Thymus (tissue), 11 donors: ENCODE measurements around the gene TSC22D3. TPM values are rescaled to one million over a fixed set of nuclear protein-coding genes. Genes with fewer than 3 reads are reported as not detected.

Experiments used
- DNase-seq, 9 donors: peaks; one replicate each; pipeline ENCODE4 v3.0.0-alpha.2; 2013; ENCODE audit warnings: low spot score in 9 of 9, low read depth in 6 of 9, missing footprints in 1 of 9
- H3K27ac ChIP-seq, 2 donors: one replicate each; pipeline ENCODE4 v1.5.1; 2013; ENCODE audit warnings: control low read depth in 1 of 2, low read depth in 1 of 2, low read length in 1 of 2, mild to moderate bottlenecking in 1 of 2, moderate library complexity in 1 of 2
- H3K27me3 ChIP-seq, 2 donors: one replicate each; pipeline ENCODE4 v1.5.1; 2013; ENCODE audit warnings: low read length in 1 of 2; ENCODE audit not compliant: control insufficient read depth in 2 of 2, insufficient read depth in 1 of 2
- H3K36me3 ChIP-seq, 2 donors: one replicate each; pipeline ENCODE4 v1.5.1; 2013; ENCODE audit warnings: low read length in 1 of 2, mild to moderate bottlenecking in 1 of 2, moderate library complexity in 1 of 2; ENCODE audit not compliant: control insufficient read depth in 2 of 2, insufficient read depth in 2 of 2
- H3K4me1 ChIP-seq, 2 donors: one replicate each; pipeline ENCODE4 v1.5.1; 2013; ENCODE audit warnings: low read length in 2 of 2; ENCODE audit not compliant: control insufficient read depth in 2 of 2, insufficient read depth in 2 of 2
- H3K4me3 ChIP-seq, 2 donors: one replicate each; pipeline ENCODE4 v1.5.1; 2013; ENCODE audit warnings: low read length in 2 of 2, control low read depth in 1 of 2, mild to moderate bottlenecking in 1 of 2
- H3K9me3 ChIP-seq, 2 donors: one replicate each; pipeline ENCODE4 v1.5.1; 2013; ENCODE audit warnings: low read length in 1 of 2, mild to moderate bottlenecking in 1 of 2; ENCODE audit not compliant: control insufficient read depth in 2 of 2, insufficient read depth in 1 of 2
- WGBS: extraction: QIAGEN DNeasy Blood & Tissue Kit; methylation state at CpG from one replicate; pipeline ENCODE4 v1.1.7; 2013; 5-methylcytosine and 5-hydroxymethylcytosine counted together
- polyA plus RNA-seq: library from polyadenylated mRNA; stranded (reverse); fragments of 200-250 nt; gene quantifications from one replicate; pipeline ENCODE4 v1.2.3, GENCODE V29; 2013
- total RNA-seq: library from RNA; stranded (reverse); fragments of 120-200 nt; gene quantifications from one replicate; pipeline ENCODE4 v1.2.4, GENCODE V29; 2013
- donor health status: healthy.

Gene TSC22D3
- total and polyA plus RNA-seq, 2 donors = 63.4 to 873 TPM

GRCh38 chrX:107787827-107788226 lies 12.2 kb upstream of the TSC22D3 start:
- 84% methylated on average over 1 of the region's 1 CpG for WGBS
- H3K4me1 ChIP-seq = no peaks in the 10 kb centered on the region

DNA sequence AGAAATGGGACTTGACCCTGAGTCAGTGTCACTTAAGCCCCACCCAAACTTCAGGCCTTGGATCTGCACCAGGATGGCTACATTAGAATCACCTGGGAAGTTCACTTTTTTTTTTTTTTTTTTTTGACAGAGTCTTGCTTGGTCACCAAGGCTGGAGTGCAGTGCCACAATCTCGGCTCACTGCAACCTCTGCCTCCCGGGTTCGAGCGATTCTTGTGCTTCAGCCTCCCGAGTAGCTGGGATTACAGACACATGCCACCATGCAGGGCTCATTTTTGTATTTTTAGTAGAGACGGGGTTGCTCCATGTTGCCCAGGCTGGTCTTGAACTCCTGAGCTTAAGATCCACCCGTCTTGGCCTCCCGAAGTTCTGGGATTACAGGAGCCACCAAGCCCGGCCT lies 4.9 kb upstream of the TSC22D3 start:
- WGBS = 97% methylated on average over 9 of the region's 9 CpGs
- H3K4me1 ChIP-seq = peaks cover 0 to 13% of the 10 kb centered on the region in 2 donors
- peaks cover 0 to 18% of the 10 kb centered on the region in 2 donors for H3K27me3 ChIP-seq
- no peak for DNase-seq
- H3K4me3 ChIP-seq = no peak overlapping the region
- no peak overlapping the region for H3K27ac ChIP-seq
- no peaks in the 10 kb centered on the region for H3K36me3 ChIP-seq
- H3K9me3 ChIP-seq = no peaks in the 10 kb centered on the region

More at GRCh38 chrX:107787827-107788226, 12.2 kb upstream of the TSC22D3 start:
- no peaks in the 10 kb centered on the region for H3K9me3 ChIP-seq
- no peak overlapping the region for H3K27ac ChIP-seq
- DNase-seq = no peak
- H3K4me3 ChIP-seq = no peak overlapping the region
- H3K36me3 ChIP-seq = no peaks in the 10 kb centered on the region
- H3K27me3 ChIP-seq = peaks cover 0 to 2% of the 10 kb centered on the region in 2 donors

DNA sequence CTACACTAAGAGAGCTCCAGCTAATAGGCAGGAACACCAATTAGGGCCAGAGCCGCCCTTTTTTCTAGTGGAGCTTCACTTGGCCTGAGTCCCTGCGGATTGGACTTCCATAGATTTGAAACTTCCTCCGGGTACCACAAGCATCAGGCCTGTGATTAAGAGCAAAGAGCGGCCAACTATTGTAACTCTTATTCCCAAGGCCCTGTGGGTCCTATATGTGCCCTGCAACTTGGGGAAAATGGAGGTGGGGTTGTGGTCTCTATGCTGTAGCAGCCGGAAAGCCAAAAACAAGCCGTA lies 1.9 kb upstream of the TSC22D3 start, which contains the start of gene NCBP2L:
TSS of gene NCBP2L (plus strand) at position 198 of the 297 bp plus-strand sequence. CDS start 16,488 bp downstream, outside the sequence.
- Histone ChIP-seq H3K4me3 (peak within 1 kb of the TSS in 1 of 2 donors; percentile 66), H3K4me1 (peaks cover 0 to 18% of the 10 kb centered on the region in 2 donors), H3K27me3 (peaks cover 0 to 47% of the 10 kb centered on the region in 2 donors), H3K36me3 (no peaks in the 10 kb centered on the region), H3K9me3 (no peaks in the 10 kb centered on the region), H3K27ac (no peak within 1 kb of the TSS)
- no peak for DNase-seq
- WGBS = 87% methylated on average over 6 of the region's 6 CpGs

- H3K9me3 ChIP-seq = no peaks in the 10 kb centered on the region
- H3K27me3 ChIP-seq = peaks cover 0 to 47% of the 10 kb centered on the region in 2 donors
- peak overlapping the region; percentile 44 to 66 for H3K4me3 ChIP-seq
- H3K27ac ChIP-seq = no peak overlapping the region
- peak; percentile 54 to 89 (median 71) for DNase-seq
- peaks cover 0 to 18% of the 10 kb centered on the region in 2 donors for H3K4me1 ChIP-seq
- H3K36me3 ChIP-seq = no peaks in the 10 kb centered on the region
- WGBS = 6% methylated on average over 20 of the region's 20 CpGs
Observed at GRCh38 chrX:107776649-107777535, 1.3 kb upstream of the TSC22D3 start.

GRCh38 chrX:107775000-107775733 lies 420 bp downstream of the TSC22D3 start:
- H3K27ac ChIP-seq = peak overlapping the region in 1 of 2 donors; percentile 31
- peaks cover 0 to 18% of the 10 kb centered on the region in 2 donors for H3K4me1 ChIP-seq
- DNase-seq = peak in 2 of 9 donors; percentile 2 to 35
- WGBS = 7% methylated on average over 40 of the region's 40 CpGs
- H3K36me3 ChIP-seq = no peaks in the 10 kb centered on the region
- peaks cover 0 to 47% of the 10 kb centered on the region in 2 donors for H3K27me3 ChIP-seq
- no peaks in the 10 kb centered on the region for H3K9me3 ChIP-seq
- peak overlapping the region; percentile 44 to 66 for H3K4me3 ChIP-seq

- H3K27ac ChIP-seq = no peak overlapping the region
Observed at GRCh38 chrX:107773906-107774435, 1.6 kb downstream of the TSC22D3 start.

GRCh38 chrX:107773206-107773605 lies 2.4 kb downstream of the TSC22D3 start:
- WGBS = 97% methylated on average over 8 of the region's 8 CpGs
- H3K4me1 ChIP-seq = peaks cover 0 to 18% of the 10 kb centered on the region in 2 donors
- no peak overlapping the region for H3K4me3 ChIP-seq
- no peaks in the 10 kb centered on the region for H3K36me3 ChIP-seq
- no peak for DNase-seq
- H3K9me3 ChIP-seq = no peaks in the 10 kb centered on the region
- H3K27ac ChIP-seq = no peak overlapping the region
- H3K27me3 ChIP-seq = peaks cover 0 to 47% of the 10 kb centered on the region in 2 donors

More at GRCh38 chrX:107773906-107774435, 1.6 kb downstream of the TSC22D3 start:
- peaks cover 0 to 18% of the 10 kb centered on the region in 2 donors for H3K4me1 ChIP-seq
- WGBS = 97% methylated on average over 9 of the region's 9 CpGs
- H3K36me3 ChIP-seq = no peaks in the 10 kb centered on the region
- DNase-seq = no peak
- peaks cover 0 to 47% of the 10 kb centered on the region in 2 donors for H3K27me3 ChIP-seq
- H3K4me3 ChIP-seq = peak overlapping the region in 1 of 2 donors; percentile 66
- H3K9me3 ChIP-seq = no peaks in the 10 kb centered on the region

- Histone ChIP-seq H3K27ac (no peak overlapping the region), H3K4me3 (no peak overlapping the region), H3K27me3 (peaks cover 0 to 21% of the 10 kb centered on the region in 2 donors), H3K36me3 (no peaks in the 10 kb centered on the region), H3K9me3 (no peaks in the 10 kb centered on the region), H3K4me1 (peaks cover 0 to under 1% of the 10 kb centered on the region in 2 donors)
- no peak for DNase-seq
- 93% methylated on average over 7 of the region's 7 CpGs for WGBS
Observed at GRCh38 chrX:107769581-107770317, 5.8 kb downstream of the TSC22D3 start.
